ENCODE data around the gene BRINP1.

The BRINP1 gene

DNA sequence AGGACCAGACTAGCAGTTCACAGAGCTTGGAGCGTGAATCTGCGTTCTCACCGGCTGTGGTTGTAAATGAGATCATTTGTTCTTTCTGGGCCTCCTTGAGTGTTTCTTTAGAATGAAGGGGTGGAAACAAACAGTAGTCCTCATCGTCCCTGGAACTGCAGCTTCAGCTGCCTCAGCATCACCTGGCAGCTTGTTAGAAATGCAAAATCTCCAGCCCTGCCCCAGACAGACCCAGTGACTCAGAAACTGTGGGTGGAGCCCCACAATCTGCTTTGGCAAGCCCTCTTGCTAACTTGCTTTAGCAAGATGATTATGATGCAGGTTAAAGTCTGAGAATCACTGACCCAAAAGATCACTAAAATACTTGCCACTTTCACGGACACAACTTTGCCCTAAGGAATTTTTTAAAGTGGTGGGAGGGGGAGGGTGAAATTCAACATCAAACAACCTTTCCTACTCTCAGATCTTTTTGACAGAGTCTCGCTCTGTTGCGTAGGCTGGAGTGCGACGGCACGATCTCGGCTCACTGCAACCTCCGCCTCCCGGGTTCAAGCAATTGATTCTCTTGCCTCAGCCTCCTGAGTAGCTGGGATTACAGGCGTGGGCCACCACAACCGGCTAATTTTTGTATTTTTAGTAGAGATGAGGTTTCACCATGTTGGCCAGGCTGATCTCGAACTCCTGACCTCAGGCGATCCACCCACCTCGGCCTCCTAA is 86.0 kb downstream of the BRINP1 start:
- no peak for DNase-seq (ENCODE audit: insufficient read length, low spot score)
- FAIRE-seq, result no peak

DNA sequence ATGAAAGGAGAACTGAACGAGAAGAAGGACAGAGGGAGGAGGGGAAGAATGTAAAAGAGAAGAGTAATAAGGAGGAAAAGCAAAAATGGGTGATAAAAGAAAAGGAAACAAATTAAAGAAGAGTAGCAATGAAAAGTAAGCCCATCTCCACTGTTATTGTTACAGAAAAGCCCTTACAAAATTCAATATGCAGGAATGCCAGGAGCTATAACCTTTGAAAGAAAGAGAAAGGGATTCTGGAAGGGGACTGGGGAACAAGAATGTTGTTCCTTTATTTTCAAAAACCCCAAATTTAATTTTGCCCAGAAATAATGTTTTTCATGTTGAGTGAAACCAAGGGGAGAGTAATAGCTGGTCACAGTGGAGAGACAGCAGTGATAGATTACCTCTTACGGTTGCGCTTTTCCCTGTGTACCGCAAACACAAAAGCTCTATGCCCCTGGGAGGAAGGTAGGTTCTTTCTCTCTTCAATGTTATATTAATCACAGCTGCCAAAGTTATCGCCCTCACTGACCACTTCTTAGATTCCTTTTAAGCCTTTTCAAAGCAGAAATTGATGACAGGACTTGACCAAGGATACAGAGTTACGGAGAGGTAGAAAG is 86.7 kb downstream of the BRINP1 start:
- FAIRE-seq (no peak), DNase-seq (ENCODE audit: insufficient read length, low spot score) (no peak)

DNA sequence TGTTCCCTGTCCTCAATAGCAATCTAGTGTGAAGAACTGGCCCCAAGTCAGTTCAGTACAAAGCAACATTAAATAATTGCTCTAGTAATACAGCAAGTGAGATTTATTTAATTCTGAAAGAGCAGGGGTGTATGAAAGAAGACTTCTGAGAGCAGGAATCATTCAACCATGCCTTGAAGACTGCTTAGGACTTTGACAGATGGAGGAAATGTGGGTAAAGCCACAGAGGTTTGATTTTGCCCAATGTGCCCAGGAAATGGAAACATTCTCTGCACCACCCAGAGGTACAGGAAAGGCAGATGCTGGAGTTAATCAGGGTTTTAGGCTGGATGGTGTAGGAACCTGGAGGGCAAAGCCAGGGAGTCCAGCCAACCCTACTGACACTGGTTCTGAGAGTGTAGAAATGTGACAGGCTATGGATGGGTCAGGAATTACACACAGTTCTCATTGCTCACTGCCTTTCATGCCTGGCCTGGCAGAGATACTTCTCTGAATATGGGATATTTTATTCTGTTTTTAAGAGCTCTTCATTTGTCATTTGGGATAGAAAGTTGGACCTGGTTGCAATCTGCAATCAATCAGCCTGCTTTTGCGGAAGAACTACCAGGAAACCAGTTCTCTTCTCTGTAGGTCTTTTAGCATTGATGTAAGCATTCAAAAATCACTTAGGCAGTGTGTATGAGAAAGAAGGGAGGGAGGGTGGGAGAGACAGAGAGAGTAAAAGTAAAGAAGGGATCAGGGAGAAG is 88.3 kb downstream of the BRINP1 start:
- no peak for FAIRE-seq
- no peak for DNase-seq (ENCODE audit: insufficient read length, low spot score)

DNA sequence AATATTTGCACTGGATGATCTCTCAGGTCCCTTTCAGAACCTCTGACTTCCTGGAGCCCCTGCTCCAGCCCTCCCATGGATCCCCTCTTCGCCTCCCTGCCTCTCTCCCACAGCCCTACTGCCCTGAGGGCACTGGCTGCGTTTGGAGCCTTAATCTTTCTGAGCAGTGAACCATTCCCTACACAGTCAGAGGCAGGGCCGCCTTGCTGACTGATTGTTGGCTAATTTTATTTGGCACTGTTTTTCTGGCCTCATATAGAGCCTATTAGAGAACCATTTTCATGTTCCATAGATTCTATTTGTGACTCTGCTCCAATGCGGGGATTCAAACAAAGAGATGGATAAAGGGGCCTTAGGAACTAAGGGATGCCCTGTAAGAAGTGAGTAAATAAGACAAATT is 91.1 kb downstream of the BRINP1 start:
- FAIRE-seq (no peak), DNase-seq (ENCODE audit: insufficient read length, low spot score) (no peak)

DNA sequence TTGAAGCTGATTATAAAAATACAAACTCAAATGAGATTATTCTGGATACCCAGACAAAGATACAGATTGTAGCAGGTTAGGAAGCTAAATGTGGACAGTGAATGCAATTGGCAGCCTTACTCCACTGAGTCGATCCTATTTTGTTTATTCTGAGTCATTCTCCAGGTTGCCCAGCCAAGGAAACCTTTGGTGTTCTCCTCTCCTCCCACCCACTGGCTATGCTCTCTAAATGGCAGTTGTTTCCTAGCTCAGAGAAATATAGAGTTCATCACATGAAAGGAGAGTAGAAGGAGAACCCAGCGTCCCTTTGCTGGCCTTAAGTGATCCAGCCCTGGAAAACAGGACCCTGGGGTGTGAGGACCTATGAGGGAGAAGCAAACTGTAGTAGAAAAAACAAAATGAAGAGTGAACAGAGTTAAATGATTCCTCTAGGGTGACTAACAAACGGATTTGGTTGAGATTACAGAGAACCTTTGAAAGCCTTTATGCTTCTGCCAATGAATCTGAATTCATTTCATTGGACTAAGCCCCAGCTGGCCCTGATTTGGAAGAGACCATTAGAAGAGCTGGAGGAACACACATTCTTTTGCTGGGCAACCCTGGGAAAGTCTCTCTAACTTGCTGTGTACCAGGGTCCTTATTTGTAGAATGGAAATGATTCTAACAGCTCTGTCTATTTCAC is 95.1 kb downstream of the BRINP1 start:
- no peak for FAIRE-seq

DNA sequence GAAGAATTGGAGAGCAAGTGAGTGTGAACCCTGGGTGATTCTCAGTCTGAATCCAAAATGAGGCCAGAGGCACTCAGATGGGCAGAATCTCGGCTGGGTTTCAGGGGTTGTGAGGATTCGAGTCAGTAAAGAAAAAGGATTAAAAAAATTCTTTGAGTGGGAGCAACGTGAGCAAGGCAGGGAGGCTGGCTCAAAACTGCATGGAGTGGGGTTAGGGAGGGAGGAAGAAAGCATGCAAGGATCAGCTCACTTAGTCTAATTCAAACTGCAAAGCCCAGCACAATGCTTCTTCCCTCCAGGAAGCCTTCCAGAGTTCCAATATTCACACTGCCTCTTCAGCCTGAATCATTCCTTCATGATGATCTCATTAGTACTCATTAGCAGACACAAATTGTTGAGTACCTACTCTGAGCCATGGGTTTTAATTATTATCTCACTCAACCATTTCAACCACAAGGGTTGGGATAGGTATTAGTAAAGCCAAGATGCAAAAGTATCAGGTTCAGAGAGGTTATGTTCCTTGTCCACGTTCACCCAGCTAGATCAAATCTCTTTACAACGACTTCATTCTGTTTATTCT is 95.8 kb downstream of the BRINP1 start:
- FAIRE-seq (no peak), DNase-seq (ENCODE audit: insufficient read length, low spot score) (no peak)

More for the DNA sequence above, 95.1 kb downstream of the BRINP1 start:
- DNase-seq (ENCODE audit: insufficient read length, low spot score), result no peak

DNA sequence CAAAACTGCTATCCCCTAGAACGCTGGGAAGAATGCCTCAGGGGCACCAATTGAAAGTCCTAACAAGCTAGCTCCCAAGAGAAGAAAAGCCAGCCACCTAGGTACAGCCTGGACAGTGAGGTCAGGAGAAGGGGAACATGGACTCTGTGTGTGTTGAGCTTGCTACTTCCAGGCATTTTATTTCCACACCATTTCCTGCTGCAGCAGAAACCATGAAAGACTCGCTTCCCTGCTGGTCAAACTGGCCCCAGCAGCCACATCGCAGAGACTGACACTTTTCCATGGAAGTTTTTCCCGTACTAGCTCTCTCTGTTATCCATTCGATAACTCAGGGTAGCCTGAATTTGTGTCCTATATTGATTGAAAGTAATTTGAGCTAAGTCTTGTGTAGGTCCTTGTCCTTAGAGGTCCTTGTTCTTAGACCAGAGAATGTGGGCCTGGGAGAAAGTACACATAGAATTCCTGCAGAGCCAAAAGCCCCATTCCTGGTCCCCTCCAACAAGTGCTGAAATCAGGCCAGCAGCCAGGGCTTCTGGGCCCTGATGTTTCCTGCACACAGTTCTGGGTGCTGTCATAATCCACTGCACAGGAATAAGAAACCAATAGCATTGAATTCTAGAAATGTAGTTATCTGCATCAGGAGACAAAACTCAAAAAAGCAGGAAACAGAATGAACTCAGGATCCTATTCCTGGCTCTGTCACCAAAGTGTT is 96.6 kb downstream of the BRINP1 start:
- FAIRE-seq (no peak), DNase-seq (ENCODE audit: insufficient read length, low spot score) (no peak)

DNA sequence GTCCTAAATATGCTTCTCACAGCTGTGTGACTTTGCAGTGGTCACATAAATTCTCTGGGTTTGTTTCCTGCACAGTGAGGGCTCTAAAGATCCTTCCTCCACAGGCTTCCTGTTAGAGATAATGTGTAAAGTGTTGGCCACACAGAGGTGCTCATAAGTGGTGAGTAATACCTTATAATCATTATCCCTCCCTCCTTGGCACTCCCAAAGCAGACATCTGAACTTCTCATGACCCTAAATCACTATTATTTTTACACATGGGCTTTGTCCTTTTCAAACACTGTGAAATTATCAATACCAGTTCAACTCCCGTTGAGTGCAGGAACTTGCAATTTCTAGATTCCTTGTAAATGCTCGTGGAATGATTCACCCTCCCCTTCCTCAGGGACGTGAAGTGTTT is 100.2 kb downstream of the BRINP1 start:
- no peak for FAIRE-seq

DNA sequence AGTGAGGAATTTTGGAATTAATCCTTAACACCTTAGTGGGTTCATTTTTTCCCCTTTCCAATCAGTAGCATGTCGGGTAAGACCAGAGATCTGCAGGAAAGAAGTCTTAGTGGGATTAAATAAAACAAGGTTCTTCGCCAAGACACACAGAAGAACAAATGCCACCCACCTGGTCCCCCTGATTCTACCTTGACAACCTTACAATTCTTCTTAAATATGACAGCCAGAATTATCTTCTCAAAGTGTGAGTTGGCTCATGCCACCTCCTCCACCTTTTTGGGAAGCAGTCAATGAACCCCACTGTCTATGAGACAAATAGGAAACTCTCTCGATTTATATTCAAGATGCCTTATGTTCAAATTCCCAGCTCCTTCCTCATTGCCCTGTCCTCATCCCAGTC is 105.1 kb downstream of the BRINP1 start:
- DNase-seq (ENCODE audit: insufficient read length, low spot score) (no peak), FAIRE-seq (no peak)

More for the DNA sequence above, 100.2 kb downstream of the BRINP1 start:
- no peak for DNase-seq (ENCODE audit: insufficient read length, low spot score)

DNA sequence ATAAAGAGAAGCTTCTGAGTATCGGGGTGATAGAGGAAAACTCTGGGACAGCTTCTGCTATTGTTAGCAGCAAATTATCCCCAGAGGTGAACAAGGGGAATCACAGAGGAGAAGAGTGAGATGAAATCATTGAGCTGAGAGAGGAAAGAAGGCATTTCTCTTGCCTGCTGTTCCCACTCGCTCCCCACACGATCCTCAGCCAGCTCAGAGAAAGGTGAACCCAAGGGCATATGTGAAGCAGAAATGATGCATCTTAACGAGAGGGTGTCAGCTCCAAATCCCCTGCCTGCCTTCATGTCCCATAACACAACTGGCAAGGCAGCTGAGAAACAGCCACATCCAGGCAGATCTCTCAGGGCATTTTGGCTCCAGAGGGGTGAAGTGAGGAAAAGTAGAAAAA is 111.6 kb downstream of the BRINP1 start:
- FAIRE-seq (no peak), DNase-seq (ENCODE audit: insufficient read length, low spot score) (no peak)

DNA sequence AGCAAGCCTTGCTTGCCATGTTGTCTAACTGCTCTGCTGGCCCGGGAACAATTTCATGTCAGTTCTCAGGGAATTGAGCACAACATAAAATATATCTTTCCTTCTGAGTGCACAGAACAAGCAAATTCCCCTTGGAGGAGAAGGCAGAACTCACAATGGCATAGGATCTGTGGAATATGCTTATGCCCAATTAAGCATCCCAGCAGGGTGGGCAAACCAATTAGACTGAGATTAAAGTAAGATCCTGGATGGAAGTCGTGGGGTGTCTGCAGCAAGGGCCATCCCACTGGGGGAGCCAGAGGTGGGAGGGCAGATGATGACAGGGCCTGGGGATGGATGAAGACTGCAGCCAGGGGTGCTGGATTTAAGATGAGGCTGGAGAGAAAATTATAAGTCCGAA is 114.1 kb downstream of the BRINP1 start:
- no peak for FAIRE-seq
- DNase-seq (ENCODE audit: insufficient read length, low spot score), result no peak

DNA sequence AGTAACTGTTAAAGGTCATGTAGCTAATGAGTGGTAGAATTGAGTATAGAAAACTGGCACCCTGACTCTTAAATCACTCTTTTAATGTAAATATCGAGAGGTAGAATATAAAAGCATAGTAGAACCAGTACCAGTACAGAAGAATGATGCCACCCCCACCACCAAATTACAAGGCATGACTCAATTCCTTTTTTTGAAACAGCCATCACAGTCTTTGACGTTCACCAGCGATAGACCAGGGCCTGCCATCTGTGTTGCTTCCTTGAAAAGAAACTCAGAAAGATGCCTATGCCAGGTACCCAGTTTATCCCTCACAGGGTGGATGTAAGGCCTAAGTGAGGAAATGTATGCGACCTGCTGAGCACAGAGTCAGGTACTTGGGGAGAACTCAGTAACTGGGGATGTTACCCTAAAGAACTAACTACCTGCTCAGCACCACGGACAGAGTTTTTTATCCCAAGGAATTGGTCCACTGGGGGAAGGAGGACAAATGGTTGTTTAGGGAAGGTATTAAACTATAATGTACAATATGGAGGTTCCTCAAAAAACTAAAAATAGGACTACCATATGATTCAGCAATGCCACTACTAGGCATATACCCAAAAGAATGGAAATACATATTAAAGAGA is 116.5 kb downstream of the BRINP1 start:
- no peak for DNase-seq (ENCODE audit: insufficient read length, low spot score)

DNA sequence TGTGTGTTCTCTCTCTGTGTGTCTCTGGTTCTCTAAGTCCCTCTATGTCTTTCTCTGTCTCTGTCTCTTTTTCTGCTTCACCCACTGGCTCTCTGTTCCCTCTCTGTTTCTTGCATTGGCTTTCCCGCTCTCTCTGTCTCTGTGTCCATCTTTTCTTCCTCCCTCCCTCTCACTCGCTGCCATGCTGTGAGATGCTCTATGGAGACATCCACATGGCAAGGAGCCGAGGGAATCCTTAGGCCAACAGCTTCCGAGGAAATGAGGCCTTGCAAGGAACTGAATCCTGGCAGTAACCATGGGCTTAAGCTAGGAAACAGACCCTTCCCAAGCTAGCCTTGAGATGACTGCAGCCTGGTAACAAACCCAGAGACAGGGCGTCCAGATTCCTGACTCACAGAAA is 117.3 kb downstream of the BRINP1 start:
- FAIRE-seq, result no peak
- no peak for DNase-seq (ENCODE audit: insufficient read length, low spot score)

More for the DNA sequence above, 116.5 kb downstream of the BRINP1 start:
- no peak for FAIRE-seq

DNA sequence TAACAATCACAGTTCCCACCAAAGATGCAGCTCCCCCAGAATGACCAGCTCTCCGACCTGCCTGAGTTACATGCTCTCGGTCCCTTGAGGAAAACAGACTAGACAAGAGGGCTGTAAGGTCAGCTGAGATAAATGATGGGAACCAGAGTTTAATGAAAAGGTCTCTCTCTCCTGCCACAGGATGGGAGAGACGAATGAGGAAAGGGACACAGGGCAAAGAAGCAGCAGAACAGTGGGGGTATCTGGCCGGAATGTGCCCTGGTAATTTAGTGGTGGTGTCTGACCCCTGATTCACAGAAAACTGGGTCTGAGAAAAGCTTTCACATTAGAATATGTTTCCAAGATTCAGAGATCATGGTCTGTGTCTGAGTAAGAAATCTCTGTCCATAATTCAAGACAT is 118.5 kb downstream of the BRINP1 start:
- no peak for FAIRE-seq
- no peak for DNase-seq (ENCODE audit: insufficient read length, low spot score)

DNA sequence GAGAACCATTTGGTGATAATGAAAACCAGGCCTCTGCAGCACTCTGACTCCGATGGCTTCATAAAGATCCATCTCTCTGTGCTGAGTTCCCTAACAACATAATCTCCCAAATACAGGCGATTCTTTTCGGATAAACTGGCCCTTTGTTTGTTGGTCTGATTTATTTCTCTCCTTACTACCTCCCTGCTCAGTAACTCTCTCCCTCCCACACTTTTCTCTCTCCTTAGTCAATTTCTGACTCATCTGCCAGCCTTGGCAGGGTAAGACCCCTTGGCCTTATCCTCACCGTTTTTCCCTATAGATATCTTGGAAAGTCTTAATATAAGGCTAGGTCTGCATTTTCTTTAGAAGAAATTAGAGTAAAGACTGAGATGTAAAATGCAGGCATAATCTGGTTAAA is 128.7 kb downstream of the BRINP1 start:
- no peak for FAIRE-seq
- no peak for DNase-seq (ENCODE audit: insufficient read length, low spot score)

DNA sequence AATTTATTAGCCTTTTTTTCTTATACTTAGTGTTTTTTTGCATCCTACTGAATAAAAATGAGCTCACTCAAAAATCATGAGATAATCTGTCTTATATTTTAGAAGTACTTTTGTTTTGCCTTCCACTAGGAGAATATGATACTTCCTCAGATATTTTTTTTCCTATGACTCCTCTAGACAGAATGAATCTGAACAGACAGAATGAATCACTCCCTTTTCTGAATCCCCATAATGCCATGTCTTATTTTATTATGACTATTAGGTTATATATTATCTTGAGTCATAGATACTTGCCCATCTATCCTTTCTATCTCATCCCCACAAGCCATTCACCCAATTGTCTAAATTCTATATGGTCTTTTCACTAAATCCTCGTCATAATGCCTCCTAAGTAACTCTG is 134.6 kb downstream of the BRINP1 start:
- FAIRE-seq, result no peak

DNA sequence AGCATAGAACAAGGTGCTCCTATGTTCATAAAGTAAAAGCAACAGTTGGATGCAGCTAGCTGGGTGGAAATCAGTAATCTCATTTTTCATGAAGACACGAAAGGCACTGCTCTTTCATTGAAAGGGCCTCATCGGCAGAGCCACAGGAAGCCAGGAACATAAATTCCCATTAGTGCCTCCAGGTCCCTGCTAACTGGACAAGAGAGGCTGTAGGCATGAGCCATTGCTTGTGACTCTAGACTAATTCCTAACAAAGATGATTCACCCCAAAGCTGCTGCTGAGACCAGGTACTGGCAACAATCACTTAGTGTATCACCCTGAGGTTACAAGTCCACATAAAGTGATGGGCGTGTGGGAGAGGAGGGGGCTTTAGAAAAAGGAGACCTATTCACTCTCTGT is 141.8 kb downstream of the BRINP1 start:
- DNase-seq (ENCODE audit: insufficient read length, low spot score) (no peak), FAIRE-seq (no peak)

More for the DNA sequence above, 134.6 kb downstream of the BRINP1 start:
- no peak for DNase-seq (ENCODE audit: insufficient read length, low spot score)

DNA sequence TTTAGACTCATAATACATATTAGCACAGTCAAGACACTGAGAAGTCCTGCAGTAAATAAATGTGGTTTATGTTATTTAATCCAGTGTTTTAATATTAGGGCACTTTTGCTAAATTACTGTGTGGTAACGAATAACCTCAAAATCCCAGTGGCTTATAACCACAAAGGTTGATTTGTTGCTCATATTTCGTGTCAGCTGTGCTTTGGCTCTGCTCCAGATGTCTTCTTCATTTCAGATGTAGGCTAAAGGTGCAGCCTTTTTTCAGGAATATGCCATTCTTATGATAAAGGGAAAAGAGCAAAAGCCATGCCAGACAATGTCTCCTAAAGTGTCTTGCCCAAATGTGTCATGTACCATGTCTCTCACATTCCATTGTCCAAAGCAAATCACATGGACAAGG is 144.8 kb downstream of the BRINP1 start:
- DNase-seq (ENCODE audit: insufficient read length, low spot score), result no peak
- FAIRE-seq, result no peak

DNA sequence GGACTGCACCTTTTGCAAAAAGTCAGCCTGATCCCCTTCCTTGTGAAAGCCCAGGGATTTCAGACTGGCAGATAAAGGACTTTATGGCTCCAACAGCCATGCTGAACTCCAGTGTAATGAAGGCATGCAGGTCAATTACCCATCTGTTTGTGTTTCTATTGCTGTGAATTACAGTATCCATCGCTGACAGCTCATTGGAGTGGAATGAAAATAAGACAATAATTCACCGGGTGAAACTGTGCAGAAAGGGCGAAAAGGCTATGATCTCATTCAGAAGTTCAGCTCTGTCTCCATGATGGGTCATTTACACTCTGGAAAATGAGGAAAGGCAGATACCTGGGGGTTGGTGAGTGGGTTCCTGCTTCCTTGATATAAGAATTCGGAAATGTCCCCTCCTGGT is 148.0 kb downstream of the BRINP1 start:
- FAIRE-seq (no peak), DNase-seq (ENCODE audit: insufficient read length, low spot score) (no peak)

DNA sequence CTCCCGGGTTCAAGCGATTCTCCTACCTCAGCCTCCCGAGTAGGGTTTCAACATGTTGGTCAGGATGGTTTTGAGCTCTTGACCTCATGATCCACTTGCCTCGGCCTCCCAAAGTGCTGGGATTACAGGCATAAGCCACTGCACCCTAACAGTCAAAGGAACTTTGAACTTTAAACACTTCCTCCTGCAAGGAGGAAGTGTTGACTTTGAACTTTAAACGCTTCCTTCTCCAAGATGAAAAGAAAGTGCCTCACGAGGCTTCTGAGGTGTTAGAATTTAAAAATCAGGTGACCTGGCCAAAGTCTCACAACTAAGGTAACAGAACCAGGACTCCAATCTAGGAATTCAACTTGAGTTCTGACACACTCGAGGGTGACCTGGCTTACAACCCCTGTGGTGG is 150.9 kb downstream of the BRINP1 start:
- DNase-seq (ENCODE audit: insufficient read length, low spot score), result no peak
- FAIRE-seq, result no peak

All from HTR-8/SVneo (cell line).